G401 (cell line): ENCODE data around the gene AIMP2. TPM values are rescaled to one million over a fixed set of nuclear protein-coding genes. Genes with fewer than 3 reads are reported as not detected.
"Not testable (repeated sequence)": the region's sequence is repeated elsewhere in the genome, so short reads cannot be mapped to it uniquely, and the experiment has no call there.

Experiments
- DNase-seq: peaks from one replicate; pipeline ENCODE4 v3.0.0-alpha.2; 2015; ENCODE audit warnings: low spot score
- in situ Hi-C: cut with HindIII; loops from 2 replicates; pipeline ENCODE4 v1.10.0; 2016; ENCODE audit warnings: low sequenced_read_pairs, mixed read lengths
- total RNA-seq: library from RNA; depleted of rRNA; stranded (reverse); fragments of >200 nt; shearing (Covaris generic); gene quantifications from 2 replicates; pipeline ENCODE4 v1.2.3, GENCODE V29; 2014; rRNA removed

Gene AIMP2
- 90.8 and 116 TPM in 2 replicates for total RNA-seq

GRCh38 chr7:6008668-6009611 is at the start of gene AIMP2, which contains the start of gene PMS2:
Gene AIMP2 (plus strand): TSS chr7:6009272. CDS start chr7:6009364, 92 bp downstream.
Gene PMS2 (minus strand): TSS chr7:6009049. CDS start chr7:6009019, 30 bp downstream.
- in situ Hi-C loops, result no loop called here

GRCh38 chr7:5963205-5963604 is 45.9 kb upstream of the AIMP2 start:
- in situ Hi-C loops, result not testable (repeated sequence)

More at GRCh38 chr7:6008668-6009611, at the start of gene AIMP2, which contains the start of gene PMS2:
- peak; percentile 99 for DNase-seq

GRCh38 chr7:5963810-5964209 is 45.3 kb upstream of the AIMP2 start:
- in situ Hi-C loops, DNase-seq: not testable (repeated sequence)

More at GRCh38 chr7:5963205-5963604, 45.9 kb upstream of the AIMP2 start:
- DNase-seq, result not testable (repeated sequence)

GRCh38 chr7:5970347-5970911 is 38.6 kb upstream of the AIMP2 start, which contains the start of gene RSPH10B:
Gene RSPH10B (minus strand): TSS chr7:5970689. CDS start chr7:5967116, 3,573 bp downstream.
- in situ Hi-C loops, DNase-seq: not testable (repeated sequence)

GRCh38 chr7:5973580-5973979 is 35.5 kb upstream of the AIMP2 start:
- DNase-seq, in situ Hi-C loops: not testable (repeated sequence)

- in situ Hi-C loops, DNase-seq: not testable (repeated sequence)
Measured at GRCh38 chr7:5979680-5980314, 29.3 kb upstream of the AIMP2 start.

GRCh38 chr7:5987061-5987460 is 22.0 kb upstream of the AIMP2 start:
- DNase-seq, in situ Hi-C loops: not testable (repeated sequence)

- in situ Hi-C loops, result no loop called here
- peak; percentile 63 for DNase-seq
Measured at GRCh38 chr7:5997210-5997808, 11.8 kb upstream of the AIMP2 start.

- in situ Hi-C loops, result no loop called here
- DNase-seq, result no peak
Measured at GRCh38 chr7:6007386-6007785, 1.7 kb upstream of the AIMP2 start.

- DNase-seq, in situ Hi-C loops: not testable (repeated sequence)
Measured at GRCh38 chr7:6007835-6008590, 1.1 kb upstream of the AIMP2 start.

GRCh38 chr7:6010370-6010769 is 1.3 kb downstream of the AIMP2 start:
- DNase-seq, in situ Hi-C loops: not testable (repeated sequence)

- in situ Hi-C loops, result no loop called here
- DNase-seq, result no peak
Measured at GRCh38 chr7:6011541-6011940, 2.5 kb downstream of the AIMP2 start.

GRCh38 chr7:6012355-6013104 is 3.5 kb downstream of the AIMP2 start:
- in situ Hi-C loops, result no loop called here
- no peak for DNase-seq

- in situ Hi-C loops, result no loop called here
- DNase-seq, result peak; percentile 40
Measured at GRCh38 chr7:6015917-6016652, 7.0 kb downstream of the AIMP2 start.

- in situ Hi-C loops, result no loop called here
- no peak for DNase-seq
Measured at GRCh38 chr7:6016653-6016966, 7.5 kb downstream of the AIMP2 start.

- in situ Hi-C loops, result loop anchor here (10.0 kb wide), 1 partner anchor 164 kb away; no protein-coding TSS in a partner anchor
- no peak for DNase-seq
Measured at GRCh38 chr7:6020371-6021286, 11.6 kb downstream of the AIMP2 start.
